OCI-LY7 (cell line): ENCODE data around the gene ESR2.

Source experiments
- CTCF ChIP-seq: fragments of 200-600 bp; sonication (generic); conservative IDR thresholded peaks from 2 replicates; pipeline ENCODE4 v1.5.1; 2014; ENCODE audit warnings: mild to moderate bottlenecking, antibody characterized with exemption, low read length, moderate library complexity, mixed read lengths
- EZH2phosphoT487 ChIP-seq: fragments of 200-600 bp; sonication (generic); IDR thresholded peaks from 2 replicates; pipeline ENCODE4 v1.6.1; 2018; ENCODE audit warnings: low read depth, borderline replicate concordance, mild to moderate bottlenecking, mixed run types, antibody characterized with exemption, low read length, moderate library complexity, mixed read lengths

- 0 out of 2 replicates have a peak, but pooled peaks have one; percentile 27 for TF ChIP-seq CTCF
- no peak for TF ChIP-seq EZH2phosphoT487
These were observed 134.6 kb downstream of the ESR2 start for GRCh38 chr14:64159588-64159987.
